Stimulated activated CD4-positive, alpha-beta T cell treated with anti-CD3 and anti-CD28 coated beads, Interleukin-4, amount 100 ng/mL, for 1 hour (primary cell): Measurements from ENCODE around the gene CD2AP.
"Not testable (repeated sequence)": the region's sequence is repeated elsewhere in the genome, so short reads cannot be mapped to it uniquely, and the experiment has no call there.

Experiments used
- DNase-seq: peaks from one replicate; pipeline ENCODE4 v3.0.0-alpha.2; 2020

The CD2AP gene, protein sequence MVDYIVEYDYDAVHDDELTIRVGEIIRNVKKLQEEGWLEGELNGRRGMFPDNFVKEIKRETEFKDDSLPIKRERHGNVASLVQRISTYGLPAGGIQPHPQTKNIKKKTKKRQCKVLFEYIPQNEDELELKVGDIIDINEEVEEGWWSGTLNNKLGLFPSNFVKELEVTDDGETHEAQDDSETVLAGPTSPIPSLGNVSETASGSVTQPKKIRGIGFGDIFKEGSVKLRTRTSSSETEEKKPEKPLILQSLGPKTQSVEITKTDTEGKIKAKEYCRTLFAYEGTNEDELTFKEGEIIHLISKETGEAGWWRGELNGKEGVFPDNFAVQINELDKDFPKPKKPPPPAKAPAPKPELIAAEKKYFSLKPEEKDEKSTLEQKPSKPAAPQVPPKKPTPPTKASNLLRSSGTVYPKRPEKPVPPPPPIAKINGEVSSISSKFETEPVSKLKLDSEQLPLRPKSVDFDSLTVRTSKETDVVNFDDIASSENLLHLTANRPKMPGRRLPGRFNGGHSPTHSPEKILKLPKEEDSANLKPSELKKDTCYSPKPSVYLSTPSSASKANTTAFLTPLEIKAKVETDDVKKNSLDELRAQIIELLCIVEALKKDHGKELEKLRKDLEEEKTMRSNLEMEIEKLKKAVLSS

DNA sequence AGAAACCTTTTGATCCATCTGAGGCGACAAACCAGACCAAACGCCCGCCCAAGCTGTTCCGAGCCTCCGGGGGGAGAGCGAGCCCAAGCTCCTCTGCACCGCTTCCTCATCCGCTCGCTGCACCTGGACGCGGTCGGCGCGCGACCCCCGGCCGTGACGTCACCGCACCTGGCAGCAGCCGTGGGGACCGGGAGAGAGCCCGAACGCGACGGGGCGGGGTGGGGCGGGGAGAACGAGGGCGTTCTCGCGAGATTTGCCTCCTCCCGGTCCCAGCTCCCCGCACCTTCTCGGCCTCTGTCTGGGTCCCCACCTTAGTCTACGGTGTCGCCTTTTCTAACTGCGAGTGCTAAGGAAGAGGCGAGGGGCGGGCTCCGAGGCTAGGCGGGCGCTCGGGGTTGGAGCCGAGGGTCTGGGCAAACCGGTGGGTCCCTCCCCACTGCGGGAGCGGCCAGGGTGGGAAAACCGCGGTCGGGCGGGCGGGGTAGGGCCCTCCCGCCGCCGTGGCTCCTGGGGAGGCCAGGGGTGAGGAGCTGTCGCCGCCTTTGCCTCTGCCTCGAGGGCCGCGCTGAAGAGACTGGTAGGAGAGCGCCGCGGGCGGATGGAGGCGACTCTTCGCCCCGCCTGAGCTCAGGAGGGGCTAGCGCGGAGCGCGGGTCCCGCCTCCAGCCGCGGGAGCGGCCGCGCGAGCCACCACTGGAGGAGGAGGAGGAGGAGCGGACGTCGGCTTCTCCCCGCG lies at the start of gene CD2AP:
CD2AP (plus strand) TSS at position 293 of the 736 bp plus-strand sequence. CDS start 456 bp downstream, outside the sequence.
- DNase-seq = peak; percentile 85

DNA sequence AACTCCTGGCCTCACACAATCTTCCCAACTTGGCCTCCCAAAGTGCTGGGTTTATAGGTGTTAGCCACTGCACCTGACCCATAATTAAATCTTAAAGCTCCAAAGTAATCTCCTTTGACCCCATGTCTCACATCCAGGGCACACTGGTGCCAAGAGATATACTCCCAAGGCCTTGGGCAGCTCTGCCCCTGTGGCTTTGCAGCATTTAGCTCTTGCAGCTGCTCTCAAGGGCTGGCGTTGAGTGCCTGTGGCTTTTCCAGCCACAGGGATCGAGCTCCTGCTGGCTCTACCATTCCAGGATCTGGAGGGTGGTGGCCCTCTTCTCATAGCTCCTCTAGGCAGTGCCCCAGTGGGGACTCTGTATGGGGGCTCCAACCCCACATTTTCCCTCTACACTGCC lies 49.3 kb upstream of the CD2AP start:
- DNase-seq = no peak

DNA sequence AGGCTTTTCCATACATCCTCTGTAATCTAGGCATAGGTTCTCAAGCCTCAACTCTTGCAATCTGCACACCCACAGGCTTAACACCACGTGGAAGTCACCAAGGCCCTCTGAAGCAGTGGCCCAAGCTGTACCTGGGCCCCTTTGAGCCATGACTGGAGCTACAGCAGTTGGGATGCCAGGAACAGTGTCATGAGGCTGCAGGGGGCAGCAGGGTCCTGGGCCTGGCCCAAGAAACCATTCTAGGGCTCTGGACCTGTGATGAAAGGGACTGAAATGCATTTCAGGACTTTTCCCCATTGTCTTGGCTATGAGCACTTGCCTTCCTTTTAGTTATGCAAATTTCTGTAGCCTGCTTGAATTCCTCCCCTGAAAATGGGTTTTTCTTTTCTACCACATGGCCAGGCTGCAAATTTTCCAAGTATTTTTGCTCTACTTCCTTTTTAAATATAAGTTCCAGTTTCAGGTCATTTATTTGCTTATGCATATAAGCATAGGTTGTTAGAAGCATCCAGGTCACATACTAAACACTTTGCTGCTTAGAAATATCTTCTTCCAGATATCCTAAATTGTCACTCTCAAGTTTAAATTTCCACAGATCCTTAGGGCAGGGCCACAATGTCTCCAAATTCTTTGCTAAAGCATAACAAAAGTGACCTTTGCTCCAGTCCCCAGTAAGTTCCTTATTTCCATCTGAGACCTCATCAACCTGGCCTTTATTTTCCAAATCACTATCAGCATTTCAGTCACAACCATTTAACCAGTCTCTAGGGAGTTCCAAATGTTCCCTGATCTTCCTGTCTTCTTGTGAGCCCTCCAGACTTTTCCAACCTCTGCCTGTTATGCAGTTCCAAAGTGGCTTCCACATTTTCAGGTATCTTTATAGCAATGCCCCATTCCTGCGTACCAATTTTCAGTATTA lies 48.6 kb upstream of the CD2AP start:
- DNase-seq = no peak

DNA sequence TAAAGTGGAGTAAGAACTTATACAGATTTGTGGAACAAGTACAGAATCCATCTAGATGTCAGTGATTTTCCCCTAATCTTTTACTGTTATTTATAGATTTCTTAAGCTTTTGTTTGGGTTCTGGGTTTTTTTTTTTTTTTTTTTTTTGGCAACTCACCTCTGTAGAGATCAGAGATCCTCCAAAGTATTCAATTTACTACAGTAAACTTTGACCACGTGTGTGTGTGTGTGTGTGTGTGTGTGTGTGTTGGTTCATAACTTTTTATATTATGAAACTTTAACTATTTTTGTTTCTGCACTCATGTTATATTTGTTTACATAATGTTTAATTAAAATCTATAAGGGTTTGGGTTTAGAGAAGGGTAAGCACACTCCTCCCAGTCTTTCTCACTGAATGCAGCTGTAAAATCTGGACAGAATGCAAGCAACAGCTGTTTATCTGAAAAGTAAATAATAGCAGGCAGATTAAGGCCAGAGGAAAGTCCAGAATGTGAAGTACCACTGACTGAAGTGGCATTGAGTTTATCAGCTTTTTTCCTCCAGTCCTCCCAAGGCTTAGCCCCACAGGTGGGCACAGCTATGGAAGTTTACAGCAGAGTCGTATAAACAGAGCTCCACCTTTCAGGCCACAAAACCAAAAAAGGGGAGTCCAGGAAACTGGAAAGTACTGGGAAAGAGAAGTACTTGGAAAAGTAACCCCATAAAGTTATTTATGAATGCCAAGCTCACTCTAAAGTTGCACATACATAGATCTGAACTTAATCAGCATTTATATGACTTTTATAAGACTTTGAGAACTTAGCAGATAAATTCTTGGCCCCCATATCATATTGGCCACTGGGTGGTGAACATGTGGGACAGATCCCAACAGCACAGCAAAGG lies 43.0 kb upstream of the CD2AP start:
- no peak for DNase-seq

DNA sequence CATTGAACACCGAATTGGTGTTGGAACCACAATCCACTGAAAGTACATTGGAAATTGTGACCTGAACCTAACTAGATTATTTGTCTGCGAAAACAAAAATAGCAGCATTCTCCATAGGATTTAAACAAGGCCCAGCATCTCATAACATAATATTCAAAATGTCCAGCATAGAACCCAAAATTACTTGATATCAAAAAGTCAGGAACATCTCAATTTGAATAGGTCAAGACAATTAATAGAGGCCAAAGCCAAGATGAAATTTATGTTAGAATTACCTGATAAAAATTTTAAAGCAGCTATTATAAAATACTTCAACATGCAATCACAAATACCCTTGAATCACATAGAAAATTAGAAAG lies 42.4 kb upstream of the CD2AP start:
- DNase-seq = no peak

DNA sequence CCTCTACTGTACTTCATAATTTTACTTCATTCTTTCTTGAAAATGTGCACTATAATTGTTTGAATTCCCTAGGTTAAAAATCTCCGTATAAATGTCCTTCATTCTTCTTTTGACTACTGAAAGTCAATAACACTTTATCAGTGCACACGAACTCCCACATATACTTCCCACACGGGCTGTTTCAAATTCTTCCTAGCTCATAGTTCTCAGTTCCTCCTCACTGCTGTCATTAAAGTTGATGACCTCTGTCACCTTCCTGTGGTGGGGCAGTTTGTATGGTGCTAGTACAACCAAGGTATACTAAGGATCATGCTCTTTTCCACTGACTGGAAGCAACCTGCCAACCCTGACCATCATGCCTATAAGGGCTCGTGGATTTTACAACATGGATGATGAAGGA lies 40.0 kb upstream of the CD2AP start:
- DNase-seq = no peak

DNA sequence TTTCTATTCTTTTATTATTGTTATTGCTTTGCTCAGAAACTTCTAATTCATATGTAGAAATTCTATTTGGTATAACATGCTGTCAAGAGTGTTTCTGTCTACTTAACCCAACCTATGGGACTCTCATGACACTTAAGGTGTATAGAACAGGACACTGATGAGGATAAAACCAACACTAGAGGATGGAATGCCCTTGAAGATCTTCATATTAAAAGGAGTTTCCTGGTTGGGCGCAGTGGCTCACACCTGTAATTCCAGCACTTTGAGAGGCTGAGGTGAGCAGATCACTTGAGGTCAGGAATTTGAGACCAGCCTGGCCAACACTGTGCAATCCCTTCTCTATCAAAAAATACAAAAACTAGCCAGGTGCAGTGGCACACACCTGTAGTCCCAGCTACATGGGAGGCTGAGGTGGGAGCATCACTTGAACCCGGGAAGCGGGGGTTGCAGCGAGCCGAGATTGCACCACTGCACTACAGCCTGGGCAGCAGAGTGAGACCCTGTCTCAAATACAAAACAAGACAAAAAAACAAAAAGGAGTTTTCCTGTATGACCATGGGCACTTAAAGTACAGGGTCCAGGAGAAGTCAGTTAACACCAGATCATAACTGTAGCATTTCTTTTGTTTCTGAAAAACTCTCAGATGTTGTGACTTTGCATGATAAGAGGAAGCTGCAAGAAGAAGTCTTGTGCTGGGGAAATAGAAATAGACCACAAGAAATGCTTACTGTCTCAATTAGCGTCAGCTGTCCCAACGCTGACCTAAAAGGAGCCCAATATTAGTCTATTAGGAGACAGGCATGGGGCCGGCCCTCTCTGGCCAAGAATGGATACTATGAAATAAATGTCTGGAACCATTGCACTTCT lies 38.9 kb upstream of the CD2AP start:
- DNase-seq = no peak

DNA sequence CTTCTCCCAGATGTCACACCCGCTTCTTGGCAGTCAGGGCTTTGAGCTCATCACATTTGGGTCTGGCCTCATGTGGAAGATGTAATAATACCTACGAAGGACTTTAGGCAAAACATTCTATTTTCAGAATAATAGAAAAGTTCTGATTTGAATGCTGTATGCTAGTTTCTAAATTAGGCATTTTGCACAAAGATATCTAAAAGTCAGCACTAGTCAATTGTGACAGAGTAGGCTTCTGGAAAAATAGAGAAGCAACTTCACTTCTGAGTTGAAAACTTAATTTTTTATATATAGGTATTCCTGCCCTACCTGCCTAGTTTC lies 38.3 kb upstream of the CD2AP start:
- DNase-seq = no peak

DNA sequence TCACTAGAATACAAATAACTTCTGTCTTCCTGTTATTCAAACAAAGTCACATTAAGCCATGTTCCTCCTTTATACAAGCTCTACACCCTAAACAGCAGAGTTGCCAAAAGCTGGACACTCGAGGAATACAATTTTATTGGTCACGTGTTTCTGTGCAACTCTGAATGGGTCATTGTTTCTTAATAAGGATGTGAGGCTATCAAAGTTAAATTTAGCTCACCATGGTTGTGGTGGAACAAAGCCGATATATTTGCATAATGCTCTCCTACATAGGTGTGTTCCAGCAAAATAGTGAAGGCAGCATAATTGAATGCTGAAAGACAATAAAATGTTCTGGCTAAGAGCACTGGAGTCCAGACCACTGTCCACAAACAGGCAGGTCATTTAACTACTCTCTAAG lies 36.9 kb upstream of the CD2AP start:
- no peak for DNase-seq

DNA sequence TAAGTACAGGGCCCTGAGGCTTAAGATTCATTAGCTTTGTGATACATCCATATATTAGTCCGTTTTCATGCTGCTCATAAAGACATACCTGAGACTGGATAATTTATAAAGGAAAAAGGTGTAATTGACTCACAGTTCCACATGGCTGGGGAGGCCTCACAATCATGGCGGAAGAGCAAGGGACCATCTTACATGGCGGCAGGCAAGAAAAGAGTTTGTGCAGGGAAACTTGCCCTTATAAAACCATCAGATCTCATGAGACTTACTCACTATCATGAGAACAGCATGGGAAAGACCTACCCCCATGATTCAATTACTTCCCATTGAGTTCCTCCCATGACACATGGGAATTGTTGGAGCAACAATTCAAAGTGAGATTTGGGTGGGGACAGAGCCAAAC lies 32.6 kb upstream of the CD2AP start:
- DNase-seq = not testable (repeated sequence)

DNA sequence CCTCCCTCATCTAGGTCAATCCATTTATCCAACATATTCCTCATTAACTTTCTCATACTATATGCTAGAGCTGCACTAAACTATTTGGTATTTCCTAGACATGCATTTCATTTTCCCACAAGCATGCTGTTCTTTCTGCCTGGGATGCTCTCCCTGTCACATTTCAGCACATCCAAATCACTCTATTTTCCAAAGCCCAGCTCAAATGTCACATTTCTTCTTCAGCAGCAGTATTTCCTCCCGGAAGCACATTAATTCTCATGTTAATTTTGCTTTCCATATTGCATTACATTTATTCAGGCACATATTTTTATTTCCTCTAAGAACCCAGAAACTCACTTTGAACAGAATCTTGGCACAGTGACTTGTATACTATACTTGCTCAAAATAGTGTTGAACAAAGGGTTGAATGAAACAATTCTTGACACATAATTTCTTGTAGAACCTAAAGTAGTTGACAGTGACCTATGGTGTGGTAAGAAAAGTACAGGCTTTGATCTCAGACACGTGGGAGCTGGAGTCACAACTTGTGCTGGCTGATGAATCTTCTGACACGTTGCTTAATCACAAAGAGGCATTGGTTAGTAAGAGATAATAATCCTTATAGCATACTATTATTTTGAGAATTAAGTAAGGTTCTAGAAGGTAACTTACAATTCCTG lies 30.8 kb upstream of the CD2AP start:
- DNase-seq = no peak

DNA sequence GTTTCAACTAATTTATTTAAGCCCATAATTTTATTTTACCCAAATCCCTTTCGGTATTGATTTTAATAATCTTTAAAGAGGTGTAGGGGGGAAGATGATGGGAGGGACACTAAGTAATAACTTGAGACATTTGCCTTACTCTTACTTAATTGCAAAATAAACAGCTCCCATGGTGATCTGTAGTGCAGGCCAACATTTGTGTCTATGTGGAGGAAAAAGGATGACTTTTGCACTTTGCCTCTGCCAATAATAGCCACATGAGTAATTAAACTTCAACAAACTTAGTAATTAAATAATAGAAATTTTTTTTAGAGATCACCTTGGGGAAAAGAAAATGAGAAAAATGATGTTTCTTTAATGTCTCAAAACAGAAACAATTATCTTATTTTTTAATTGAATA lies 29.9 kb upstream of the CD2AP start:
- no peak for DNase-seq

DNA sequence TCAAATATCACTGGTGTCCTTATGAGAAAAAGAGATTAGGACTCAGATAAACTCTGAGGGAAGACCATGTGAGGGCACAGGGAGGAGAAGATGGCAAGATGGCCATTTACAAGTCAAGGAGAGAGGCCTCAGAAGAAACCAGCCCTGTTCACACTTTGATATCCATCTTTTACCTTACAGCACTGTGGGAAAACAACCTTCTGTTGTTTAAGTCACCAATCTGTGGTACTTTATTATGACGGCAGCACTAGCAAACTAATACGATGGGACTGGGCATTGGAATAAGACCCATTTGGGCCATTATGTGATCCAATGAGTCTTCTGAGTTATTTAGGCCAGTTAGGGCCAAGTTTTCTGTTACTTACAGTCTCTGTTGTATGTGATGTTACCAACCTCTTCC lies 26.4 kb upstream of the CD2AP start:
- DNase-seq = no peak

DNA sequence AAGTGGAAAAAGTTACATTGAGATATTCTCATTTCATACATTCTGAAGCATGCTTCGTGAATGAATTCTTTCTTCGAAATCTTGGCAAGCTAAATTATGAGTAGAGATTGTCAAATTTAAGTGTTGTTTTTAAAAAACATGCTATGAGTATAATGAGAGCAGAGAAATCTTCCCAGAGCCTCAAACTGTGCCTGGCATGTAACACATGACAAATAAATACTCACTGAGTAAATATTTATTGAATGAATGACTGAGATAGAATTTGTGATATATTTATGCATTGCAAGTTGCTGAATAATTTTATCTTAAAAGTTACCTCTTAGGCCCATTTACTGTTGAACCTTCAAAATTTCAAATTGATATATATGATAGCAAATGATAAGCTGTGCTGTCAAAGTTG lies 24.7 kb upstream of the CD2AP start:
- no peak for DNase-seq

DNA sequence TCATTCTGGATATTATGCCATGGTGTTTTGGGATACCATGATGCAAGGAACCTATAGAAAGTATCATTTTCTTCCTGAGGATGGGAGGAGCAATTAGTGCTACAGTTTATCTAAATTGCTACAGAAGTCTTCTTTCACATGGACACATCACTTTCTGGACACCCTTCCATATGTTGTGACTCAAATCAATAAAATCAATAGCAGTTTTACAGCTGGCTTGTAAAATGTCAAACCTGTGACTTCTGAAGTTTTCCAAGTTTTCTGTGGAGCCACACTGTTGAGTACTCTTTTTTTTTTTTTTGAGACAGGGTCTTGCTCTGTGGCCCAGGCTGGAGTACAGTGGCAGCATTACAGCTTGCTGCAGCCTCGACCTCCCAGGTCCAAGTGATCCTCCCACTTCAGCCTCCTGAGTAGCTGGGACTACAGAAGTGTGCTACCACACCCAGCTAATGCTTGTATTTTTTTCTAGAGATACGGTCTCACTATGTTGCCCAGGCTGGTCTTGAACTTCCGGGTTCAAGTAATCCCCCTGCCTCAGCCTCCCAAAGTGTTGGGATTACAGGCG lies 24.1 kb upstream of the CD2AP start:
- no peak for DNase-seq

DNA sequence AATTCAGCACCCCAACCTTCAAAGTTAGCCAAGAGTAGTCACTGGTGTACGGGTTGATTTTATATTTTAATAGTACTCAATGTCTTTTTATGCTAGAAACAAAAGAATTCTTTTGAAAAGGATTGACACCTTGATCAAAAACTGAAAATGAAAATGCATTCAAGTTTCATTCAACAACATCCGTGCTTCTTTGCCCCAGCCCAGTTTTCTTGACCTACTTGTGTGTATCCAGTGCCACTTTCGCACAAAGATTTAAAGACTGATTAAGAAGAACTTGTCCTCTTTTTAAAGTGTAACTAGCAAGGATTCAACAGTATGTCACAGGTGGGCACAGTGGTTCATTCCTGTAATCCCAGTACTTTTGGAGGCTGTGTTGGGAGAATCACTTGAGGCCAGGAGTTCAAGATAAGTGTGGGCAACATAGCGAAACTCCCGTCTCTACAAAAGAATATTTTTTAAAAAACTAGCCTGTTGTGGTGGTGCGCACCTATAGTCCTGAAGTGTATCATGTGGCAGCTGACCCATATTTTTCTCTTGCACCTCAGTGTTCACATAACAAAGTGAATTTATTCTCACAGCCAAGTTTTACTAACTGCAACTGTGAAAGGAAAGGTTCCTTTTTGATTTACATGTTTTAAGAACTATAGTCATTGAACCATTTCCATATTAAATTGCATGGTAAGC lies 22.7 kb upstream of the CD2AP start:
- no peak for DNase-seq

DNA sequence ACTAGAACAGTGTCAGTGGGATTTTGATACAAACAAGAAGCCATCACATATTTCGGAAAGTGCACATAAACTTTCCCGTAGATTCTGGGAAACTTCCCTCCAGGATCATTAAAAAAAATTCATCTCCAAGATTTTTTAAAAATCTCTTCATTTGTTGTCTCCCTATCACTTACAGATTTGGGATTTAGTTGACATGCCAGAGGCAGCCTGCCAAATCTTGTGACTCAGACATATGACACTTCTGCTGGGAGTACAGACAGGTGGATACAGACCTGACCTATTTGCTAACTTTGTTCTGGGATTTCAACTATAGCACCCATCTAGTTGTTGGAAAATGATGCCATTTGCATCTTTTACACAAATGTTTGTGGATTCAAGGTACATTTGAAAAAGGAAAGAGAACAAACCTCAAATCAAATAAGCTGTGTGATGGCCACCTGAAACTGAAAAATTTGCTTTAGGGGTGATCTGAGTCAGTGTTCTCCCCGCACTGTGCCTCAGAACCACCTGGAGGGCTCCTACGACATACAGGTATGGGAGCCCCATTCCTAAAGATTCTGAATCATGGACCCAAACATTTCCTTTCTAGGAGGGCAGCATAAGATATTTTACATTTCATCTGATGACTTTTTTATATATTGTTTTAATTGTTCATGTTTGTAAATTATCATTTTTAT lies 21.9 kb upstream of the CD2AP start:
- DNase-seq = no peak

DNA sequence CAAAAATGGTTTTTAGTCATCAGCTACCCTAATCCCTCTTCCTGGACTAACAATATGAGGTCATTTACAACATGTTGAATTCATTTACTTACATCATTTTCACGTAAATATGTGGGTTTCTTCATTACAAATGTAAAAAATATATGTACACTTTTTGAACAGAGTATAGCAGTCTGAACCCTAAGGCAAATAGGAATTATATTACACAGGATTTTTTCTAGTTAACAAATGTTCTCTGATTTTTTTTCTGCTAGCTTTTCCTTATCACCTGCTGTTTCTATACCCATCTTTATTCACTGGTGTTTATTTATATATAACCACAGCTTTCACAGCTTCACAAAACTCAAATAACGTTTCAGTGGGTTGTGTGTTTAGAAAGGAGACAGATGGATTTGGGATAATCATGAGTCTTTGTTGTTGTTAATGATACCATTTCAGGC lies 21.0 kb upstream of the CD2AP start:
- DNase-seq = no peak

DNA sequence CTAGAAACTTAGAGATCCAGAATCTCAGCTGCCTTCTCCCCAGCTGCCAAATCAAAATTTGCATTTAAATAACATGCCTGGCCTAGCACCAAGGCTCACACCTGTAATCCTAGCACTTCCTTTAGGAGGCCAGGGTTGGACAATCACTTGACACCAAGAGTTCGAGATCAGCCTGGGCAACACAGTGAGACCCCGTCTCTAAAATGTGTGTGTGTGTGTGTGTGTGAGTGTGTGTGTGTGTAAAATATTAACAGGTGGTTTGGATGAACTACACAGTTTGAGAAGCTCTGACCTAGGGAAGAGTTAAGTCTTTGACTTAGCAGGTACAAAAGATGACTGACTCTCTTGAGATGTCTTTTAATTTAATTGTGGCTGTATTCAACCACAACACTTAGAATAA lies 20.2 kb upstream of the CD2AP start:
- DNase-seq = no peak
